ENCODE measurements around the gene FAAP20. TPM values are rescaled to one million over a fixed set of nuclear protein-coding genes. Genes with fewer than 3 reads are reported as not detected.

Gene FAAP20
- total RNA-seq, 1 donor from 2014 or later, result 11.3 TPM

- Histone ChIP-seq H3K4me2 (no peak overlapping the region), H3K9ac (no peak overlapping the region), H2AFZ (replicated peaks) (no peak overlapping the region), H4K20me1 (ENCODE audit: low read depth) (no peaks in the 10 kb centered on the region), H3K27me3 (no peaks in the 10 kb centered on the region), H3K79me2 (ENCODE audit: low read depth) (no peaks in the 10 kb centered on the region), H3K9me3 (ENCODE audit: low read depth) (no peaks in the 10 kb centered on the region), H3F3A (ENCODE audit: low read depth) (peaks cover 16% of the 10 kb centered on the region), H3K27ac (no peak overlapping the region), H3K36me3 (no peaks in the 10 kb centered on the region), H3K4me1 (peaks cover 22% of the 10 kb centered on the region), H3K4me3 (no peak overlapping the region)
- Mint-ChIP-seq H3K27ac (no peak overlapping the region), H3K9me3 (no peaks in the 10 kb centered on the region), H3K27me3 (ENCODE audit: insufficient read depth, low read depth) (peaks cover 2% of the 10 kb centered on the region), H3K4me3 (no peak overlapping the region), H3K36me3 (no peaks in the 10 kb centered on the region), H3K4me1 (peaks cover 21% of the 10 kb centered on the region)
- no peak for DNase-seq (ENCODE audit: low spot score)
- no peak for TF ChIP-seq EZH2phosphoT487 (IDR thresholded peaks at IDR 0.05)
- TF ChIP-seq EZH2 (IDR thresholded peaks at IDR 0.05), result no peak
These were observed 21.6 kb upstream of the FAAP20 start for GRCh38 chr1:2215909-2216766.

DNA sequence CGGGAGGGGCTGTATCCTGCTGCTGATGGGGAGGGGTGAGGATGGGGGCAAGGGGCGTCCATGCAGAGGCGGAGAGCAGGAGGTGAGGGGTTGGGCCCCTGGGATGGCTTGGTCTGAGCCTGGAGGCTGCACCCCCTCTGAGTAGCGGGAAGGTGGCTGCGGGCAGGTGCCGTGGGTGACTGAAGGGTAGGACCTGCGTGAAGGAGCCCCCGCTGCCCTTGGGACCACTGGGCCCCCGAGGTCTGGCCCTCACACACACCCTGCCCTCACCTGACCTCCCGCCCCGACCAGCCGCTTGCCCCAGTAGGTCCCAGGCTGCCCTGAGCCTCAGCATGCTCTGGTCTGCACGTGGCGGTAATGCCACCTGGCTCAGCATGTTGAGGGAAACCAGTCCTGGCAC, 20.8 kb upstream of the FAAP20 start:
- H2AFZ ChIP-seq (replicated peaks), result no peak overlapping the region
- H3K9me3 Mint-ChIP-seq, result no peaks in the 10 kb centered on the region
- TF ChIP-seq EZH2phosphoT487 (IDR thresholded peaks at IDR 0.05) (no peak), EZH2 (IDR thresholded peaks at IDR 0.05) (no peak)
- TF ChIP-seq, protein P1, sequence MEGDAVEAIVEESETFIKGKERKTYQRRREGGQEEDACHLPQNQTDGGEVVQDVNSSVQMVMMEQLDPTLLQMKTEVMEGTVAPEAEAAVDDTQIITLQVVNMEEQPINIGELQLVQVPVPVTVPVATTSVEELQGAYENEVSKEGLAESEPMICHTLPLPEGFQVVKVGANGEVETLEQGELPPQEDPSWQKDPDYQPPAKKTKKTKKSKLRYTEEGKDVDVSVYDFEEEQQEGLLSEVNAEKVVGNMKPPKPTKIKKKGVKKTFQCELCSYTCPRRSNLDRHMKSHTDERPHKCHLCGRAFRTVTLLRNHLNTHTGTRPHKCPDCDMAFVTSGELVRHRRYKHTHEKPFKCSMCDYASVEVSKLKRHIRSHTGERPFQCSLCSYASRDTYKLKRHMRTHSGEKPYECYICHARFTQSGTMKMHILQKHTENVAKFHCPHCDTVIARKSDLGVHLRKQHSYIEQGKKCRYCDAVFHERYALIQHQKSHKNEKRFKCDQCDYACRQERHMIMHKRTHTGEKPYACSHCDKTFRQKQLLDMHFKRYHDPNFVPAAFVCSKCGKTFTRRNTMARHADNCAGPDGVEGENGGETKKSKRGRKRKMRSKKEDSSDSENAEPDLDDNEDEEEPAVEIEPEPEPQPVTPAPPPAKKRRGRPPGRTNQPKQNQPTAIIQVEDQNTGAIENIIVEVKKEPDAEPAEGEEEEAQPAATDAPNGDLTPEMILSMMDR (IDR thresholded peaks at IDR 0.05), result no peak
- H3K4me1 ChIP-seq, result peaks cover 22% of the 10 kb centered on the region
- peaks cover 2% of the 10 kb centered on the region for H3K27me3 Mint-ChIP-seq (ENCODE audit: insufficient read depth, low read depth)
- no peak overlapping the region for H3K4me3 ChIP-seq
- H3K27me3 ChIP-seq, result no peaks in the 10 kb centered on the region
- no peak overlapping the region for H3K27ac ChIP-seq
- no peaks in the 10 kb centered on the region for H3K36me3 ChIP-seq
- H3K4me2 ChIP-seq, result no peak overlapping the region
- H3K27ac Mint-ChIP-seq, result no peak overlapping the region
- peaks cover 17% of the 10 kb centered on the region for H3K4me1 Mint-ChIP-seq
- H3K9ac ChIP-seq, result no peak overlapping the region
- no peaks in the 10 kb centered on the region for H3K36me3 Mint-ChIP-seq
- H3F3A ChIP-seq (ENCODE audit: low read depth), result peaks cover 16% of the 10 kb centered on the region
- no peak for DNase-seq (ENCODE audit: low spot score)
- no peak overlapping the region for H3K4me3 Mint-ChIP-seq
- no peaks in the 10 kb centered on the region for H4K20me1 ChIP-seq (ENCODE audit: low read depth)
- H3K9me3 ChIP-seq (ENCODE audit: low read depth), result no peaks in the 10 kb centered on the region
- no peaks in the 10 kb centered on the region for H3K79me2 ChIP-seq (ENCODE audit: low read depth)

- H2AFZ ChIP-seq (replicated peaks), result no peak overlapping the region
- no peaks in the 10 kb centered on the region for H3K36me3 Mint-ChIP-seq
- H3K4me2 ChIP-seq, result no peak overlapping the region
These were observed 20.1 kb upstream of the FAAP20 start for GRCh38 chr1:2214541-2215241.

More at GRCh38 chr1:2214541-2215241, 20.1 kb upstream of the FAAP20 start:
- Histone ChIP-seq H3K27ac (no peak overlapping the region), H3K36me3 (no peaks in the 10 kb centered on the region), H3K9me3 (ENCODE audit: low read depth) (no peaks in the 10 kb centered on the region), H4K20me1 (ENCODE audit: low read depth) (no peaks in the 10 kb centered on the region), H3K4me3 (no peak overlapping the region), H3K9ac (no peak overlapping the region), H3K4me1 (peaks cover 22% of the 10 kb centered on the region), H3K27me3 (no peaks in the 10 kb centered on the region), H3K79me2 (ENCODE audit: low read depth) (no peaks in the 10 kb centered on the region), H3F3A (ENCODE audit: low read depth) (peaks cover 16% of the 10 kb centered on the region)
- Mint-ChIP-seq H3K4me1 (peaks cover 21% of the 10 kb centered on the region), H3K27ac (no peak overlapping the region), H3K9me3 (no peaks in the 10 kb centered on the region), H3K27me3 (ENCODE audit: insufficient read depth, low read depth) (peaks cover 2% of the 10 kb centered on the region), H3K4me3 (no peak overlapping the region)
- no peak for DNase-seq (ENCODE audit: low spot score)
- TF ChIP-seq EZH2phosphoT487 (IDR thresholded peaks at IDR 0.05) (no peak), EZH2 (IDR thresholded peaks at IDR 0.05) (no peak)
- TF ChIP-seq, protein P1 (IDR thresholded peaks at IDR 0.05), result no peak
